SU-DHL-6 (cell line): ENCODE data around the gene LEP.

Source experiments
- H2AFZ ChIP-seq: fragments of 200-600 bp; sonication (generic); 2 replicates; pipeline ENCODE4 v1.6.1; 2014; ENCODE audit warnings: low read depth, mild to moderate bottlenecking, moderate library complexity, mixed read lengths, antibody characterized with exemption, low read length; ENCODE audit not compliant: severe bottlenecking
- H3F3A ChIP-seq: fragments of 200-600 bp; shearing (Covaris generic); 2 replicates; pipeline ENCODE4 v1.6.0; 2016; ENCODE audit warnings: antibody characterized with exemption, mild to moderate bottlenecking; ENCODE audit not compliant: insufficient read depth
- H3K27ac ChIP-seq: fragments of 200-600 bp; sonication (generic); 2 replicates; pipeline ENCODE4 v1.5.1; 2016; ENCODE audit warnings: low read depth, mild to moderate bottlenecking, low read length, moderate library complexity, mixed read lengths
- H3K27me3 ChIP-seq: fragments of 200-600 bp; sonication (generic), shearing (Covaris generic); 2 replicates; pipeline ENCODE4 v1.6.0; 2014; ENCODE audit warnings: mild to moderate bottlenecking, low read length
- H3K36me3 ChIP-seq: fragments of 200-600 bp; sonication (generic); 2 replicates; pipeline ENCODE4 v1.6.1; 2014; ENCODE audit warnings: mild to moderate bottlenecking, low read length, mixed read lengths
- H3K4me2 ChIP-seq: fragments of 300-600, 200-600 bp; shearing (Covaris generic), sonication (generic); 2 replicates; pipeline ENCODE4 v1.6.0; 2014; ENCODE audit warnings: low read length, low read depth, mild to moderate bottlenecking; ENCODE audit not compliant: poor library complexity, severe bottlenecking
- H3K4me3 ChIP-seq: fragments of 200-600 bp; sonication (generic); 2 replicates; pipeline ENCODE4 v1.5.1; 2014; ENCODE audit warnings: antibody characterized with exemption, low read length, mild to moderate bottlenecking, mixed read lengths; ENCODE audit not compliant: insufficient read depth, poor library complexity, severe bottlenecking
- H3K79me2 ChIP-seq: fragments of 200-600 bp; sonication (generic); 2 replicates; pipeline ENCODE4 v1.6.1; 2014; ENCODE audit warnings: mild to moderate bottlenecking, low read length, moderate library complexity; ENCODE audit not compliant: insufficient read depth
- H3K9ac ChIP-seq: fragments of 200-600 bp; sonication (generic); 2 replicates; pipeline ENCODE4 v1.7.0; 2014; ENCODE audit warnings: mild to moderate bottlenecking, low read length
- H3K9me2 ChIP-seq: fragments of 200-600 bp; sonication (generic); replicated peaks from 2 replicates; pipeline ENCODE4 v1.6.1; 2014; ENCODE audit warnings: low read length; ENCODE audit not compliant: insufficient read depth
- H3K9me3 ChIP-seq: fragments of 200-600 bp; sonication (generic); 2 replicates; pipeline ENCODE4 v1.6.1; 2014; ENCODE audit warnings: low read length, mixed read lengths; ENCODE audit not compliant: insufficient read depth
- H4K20me1 ChIP-seq: fragments of 200-600 bp; sonication (generic); 2 replicates; pipeline ENCODE4 v1.6.1; 2014; ENCODE audit warnings: low read depth, mild to moderate bottlenecking, antibody characterized with exemption, low read length, moderate library complexity, mixed read lengths
- EZH2phosphoT487 ChIP-seq: fragments of 200-600 bp; sonication (generic), shearing (Covaris generic); conservative IDR thresholded peaks from 2 replicates; pipeline ENCODE4 v1.6.1; 2018; ENCODE audit warnings: mild to moderate bottlenecking, antibody characterized with exemption, low read length, moderate library complexity, mixed read lengths
- TF ChIP-seq, protein P1 (sequence below): fragments of 200-600 bp; sonication (generic); IDR thresholded peaks from one replicate; pipeline ENCODE4 v1.5.1; 2017; ENCODE audit warnings: antibody characterized with exemption, mild to moderate bottlenecking, low read length, moderate library complexity; ENCODE audit not compliant: insufficient read depth, poor library complexity, severe bottlenecking

Gene LEP

DNA sequence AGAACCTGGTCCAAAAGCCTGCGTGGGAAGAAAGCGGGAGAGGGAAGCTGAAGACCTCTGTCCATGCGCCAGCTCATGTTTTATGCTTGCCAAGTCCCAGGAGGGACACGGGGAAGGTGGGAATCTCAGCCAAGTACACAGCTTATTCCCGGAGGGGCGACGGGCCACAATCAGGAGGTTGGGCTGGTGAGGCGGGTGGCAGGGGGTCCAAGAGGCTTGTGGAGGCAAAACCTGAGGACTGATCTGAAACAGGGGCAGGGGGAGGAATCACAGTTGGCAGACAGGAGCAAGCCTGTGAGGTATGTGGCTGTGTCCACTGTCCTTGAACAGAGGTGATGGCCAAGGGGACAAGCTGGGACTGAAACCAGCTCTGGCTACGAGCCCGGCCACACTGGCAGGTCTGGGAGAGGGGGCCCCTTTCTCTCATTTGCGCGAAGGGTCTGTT lies 38.0 kb upstream of the LEP start:
- H3F3A ChIP-seq: no peaks in the 10 kb centered on the region
- no peaks in the 10 kb centered on the region for H3K36me3 ChIP-seq
- H3K4me2 ChIP-seq: no peak overlapping the region
- H3K9me2 ChIP-seq: no peaks in the 10 kb centered on the region
- H3K9me3 ChIP-seq: no peaks in the 10 kb centered on the region
- no peak overlapping the region for H3K27ac ChIP-seq
- H3K27me3 ChIP-seq: no peaks in the 10 kb centered on the region
- no peak overlapping the region for H2AFZ ChIP-seq
- H3K79me2 ChIP-seq: no peaks in the 10 kb centered on the region
- no peak for TF ChIP-seq EZH2phosphoT487
- TF ChIP-seq, protein P1, sequence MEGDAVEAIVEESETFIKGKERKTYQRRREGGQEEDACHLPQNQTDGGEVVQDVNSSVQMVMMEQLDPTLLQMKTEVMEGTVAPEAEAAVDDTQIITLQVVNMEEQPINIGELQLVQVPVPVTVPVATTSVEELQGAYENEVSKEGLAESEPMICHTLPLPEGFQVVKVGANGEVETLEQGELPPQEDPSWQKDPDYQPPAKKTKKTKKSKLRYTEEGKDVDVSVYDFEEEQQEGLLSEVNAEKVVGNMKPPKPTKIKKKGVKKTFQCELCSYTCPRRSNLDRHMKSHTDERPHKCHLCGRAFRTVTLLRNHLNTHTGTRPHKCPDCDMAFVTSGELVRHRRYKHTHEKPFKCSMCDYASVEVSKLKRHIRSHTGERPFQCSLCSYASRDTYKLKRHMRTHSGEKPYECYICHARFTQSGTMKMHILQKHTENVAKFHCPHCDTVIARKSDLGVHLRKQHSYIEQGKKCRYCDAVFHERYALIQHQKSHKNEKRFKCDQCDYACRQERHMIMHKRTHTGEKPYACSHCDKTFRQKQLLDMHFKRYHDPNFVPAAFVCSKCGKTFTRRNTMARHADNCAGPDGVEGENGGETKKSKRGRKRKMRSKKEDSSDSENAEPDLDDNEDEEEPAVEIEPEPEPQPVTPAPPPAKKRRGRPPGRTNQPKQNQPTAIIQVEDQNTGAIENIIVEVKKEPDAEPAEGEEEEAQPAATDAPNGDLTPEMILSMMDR: no peak
- H4K20me1 ChIP-seq: no peaks in the 10 kb centered on the region
- H3K9ac ChIP-seq: no peak overlapping the region
- H3K4me3 ChIP-seq: no peak overlapping the region

DNA sequence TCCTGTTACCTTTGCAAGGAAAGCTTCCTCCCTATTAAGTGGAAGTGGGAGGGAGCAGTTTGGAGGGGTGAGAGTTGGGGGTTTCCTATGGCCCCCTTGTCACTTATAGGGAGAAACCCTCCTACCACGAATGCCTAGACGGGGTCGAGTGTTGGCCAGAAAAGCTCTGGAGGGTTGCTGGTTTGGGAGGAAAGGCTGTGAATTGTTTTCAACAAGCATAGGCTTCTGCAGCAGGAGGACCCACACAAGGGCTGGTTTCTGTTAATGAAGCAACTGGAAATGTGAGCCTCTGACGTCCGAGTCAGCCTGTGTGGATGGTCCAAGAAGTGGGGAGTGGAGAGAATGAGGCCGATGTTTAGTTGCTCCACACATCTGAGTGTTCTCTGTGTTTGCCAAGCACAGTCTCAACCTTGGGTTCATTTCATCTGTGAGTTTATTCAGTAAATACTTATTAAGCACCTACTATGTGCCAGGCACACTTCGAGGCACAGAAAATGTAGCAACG lies 37.3 kb upstream of the LEP start:
- Histone ChIP-seq H3K27me3 (no peaks in the 10 kb centered on the region), H3K36me3 (no peaks in the 10 kb centered on the region), H3F3A (no peaks in the 10 kb centered on the region), H3K27ac (no peak overlapping the region), H3K9ac (no peak overlapping the region), H3K9me3 (no peaks in the 10 kb centered on the region), H4K20me1 (no peaks in the 10 kb centered on the region), H3K4me2 (no peak overlapping the region), H2AFZ (no peak overlapping the region), H3K4me3 (no peak overlapping the region), H3K79me2 (no peaks in the 10 kb centered on the region), H3K9me2 (no peaks in the 10 kb centered on the region)
- TF ChIP-seq, protein P1: no peak
- no peak for TF ChIP-seq EZH2phosphoT487

DNA sequence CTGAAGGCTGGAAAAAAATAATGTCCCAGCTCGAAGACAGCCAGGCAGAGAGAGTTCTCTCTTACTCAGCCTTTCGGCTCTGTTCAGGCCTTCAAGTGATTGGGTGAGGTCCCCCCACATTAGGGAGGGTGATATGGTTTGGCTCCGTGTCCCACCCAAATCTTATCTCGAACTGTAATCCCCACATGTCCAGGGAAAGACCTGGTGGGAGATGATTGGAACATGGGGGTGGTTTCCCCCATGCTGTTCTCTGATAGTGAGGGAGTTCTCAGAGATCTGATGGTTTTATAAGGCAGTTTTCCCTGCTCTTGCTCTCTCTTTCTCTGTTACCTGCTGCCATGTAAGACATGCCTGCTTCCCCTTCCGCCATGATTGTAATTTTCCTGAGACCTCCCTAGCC lies 36.6 kb upstream of the LEP start:
- no peaks in the 10 kb centered on the region for H4K20me1 ChIP-seq
- H3K79me2 ChIP-seq: no peaks in the 10 kb centered on the region
- H2AFZ ChIP-seq: no peak overlapping the region
- no peaks in the 10 kb centered on the region for H3K9me2 ChIP-seq
- H3F3A ChIP-seq: no peaks in the 10 kb centered on the region
- no peak overlapping the region for H3K4me3 ChIP-seq
- H3K36me3 ChIP-seq: no peaks in the 10 kb centered on the region
- H3K9me3 ChIP-seq: no peaks in the 10 kb centered on the region
- no peak overlapping the region for H3K4me2 ChIP-seq
- TF ChIP-seq EZH2phosphoT487: no peak
- TF ChIP-seq, protein P1: no peak
- H3K9ac ChIP-seq: no peak overlapping the region
- no peak overlapping the region for H3K27ac ChIP-seq
- no peaks in the 10 kb centered on the region for H3K27me3 ChIP-seq
